GM19193 (cell line): ENCODE measurements around the gene JAML.
A peak's percentile ranks its signal among the peaks of the same experiment; 100 is the strongest.

ENCODE experiments used
- POLR2A ChIP-seq: IDR thresholded peaks from 4 replicates; pipeline ENCODE4 v1.6.1; 2011; ENCODE audit not compliant: insufficient read depth, insufficient read length; ENCODE audit errors: extremely low read depth

JAML gene

GRCh38 chr11:118224511-118225188 lies at the start of gene JAML:
Gene JAML (minus strand): TSS chr11:118225011. CDS start chr11:118214866, 10,145 bp downstream.
- no peak for TF ChIP-seq POLR2A

DNA sequence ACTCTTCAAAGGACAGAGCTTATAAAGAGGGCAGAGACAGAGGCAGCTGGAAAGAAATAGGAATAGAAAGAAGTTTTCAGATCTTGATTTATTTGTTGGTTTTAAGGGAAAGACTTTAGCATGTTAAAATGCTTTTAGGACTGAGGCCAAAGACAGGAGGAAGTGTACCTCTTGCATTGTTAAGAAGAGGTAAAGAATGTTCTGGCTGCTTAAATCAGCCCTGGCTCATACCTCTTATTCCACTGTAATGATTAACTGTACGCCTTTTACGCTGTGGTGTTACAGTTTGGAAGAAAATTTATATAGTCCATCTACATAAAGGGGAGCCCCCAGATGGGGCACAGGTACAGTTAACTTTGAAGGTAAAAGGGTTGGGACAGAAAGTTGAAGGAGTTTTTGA lies 49.4 kb upstream of the JAML start:
- no peak for TF ChIP-seq POLR2A

DNA sequence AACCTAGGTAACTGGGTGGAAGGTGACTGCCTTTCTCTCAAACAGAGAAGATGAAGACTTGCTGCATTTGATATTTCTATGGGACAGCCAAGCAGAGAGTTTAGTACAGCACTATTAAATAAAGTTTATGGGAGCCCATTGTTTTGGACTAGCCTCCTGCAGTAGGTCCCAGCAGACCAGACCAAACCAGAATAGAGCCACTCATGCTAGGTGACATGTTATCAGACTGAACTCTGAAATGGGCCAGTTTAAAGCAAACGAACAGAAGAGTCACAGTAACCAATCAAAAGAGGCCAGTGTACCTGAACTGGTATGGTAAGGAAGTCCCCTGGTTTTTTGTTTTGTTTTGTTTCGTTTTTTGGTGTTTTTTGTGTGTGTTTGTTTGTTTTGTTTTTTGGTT lies 47.2 kb upstream of the JAML start:
- no peak for TF ChIP-seq POLR2A

- no peak for TF ChIP-seq POLR2A
Measured at GRCh38 chr11:118267486-118267885, 42.7 kb upstream of the JAML start.

DNA sequence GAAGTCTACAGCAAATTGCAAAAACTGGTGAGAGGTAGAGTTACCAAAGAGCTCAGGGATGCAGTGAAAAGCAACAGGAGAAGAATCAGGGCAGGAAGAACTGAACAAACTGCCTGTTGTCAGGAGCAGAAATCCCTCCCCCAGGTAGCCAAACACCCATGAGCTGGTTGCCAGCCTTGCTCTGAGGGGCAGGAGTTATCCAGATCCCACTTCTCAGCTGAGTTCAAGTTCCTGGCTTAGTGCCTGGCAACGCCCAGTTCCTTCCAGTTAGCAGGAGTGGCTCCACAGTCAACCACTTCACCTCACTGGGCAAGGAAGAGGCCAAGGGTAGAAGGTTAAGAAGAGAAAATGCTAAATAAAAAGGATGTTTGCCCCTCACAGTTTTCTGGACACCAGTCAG lies 41.1 kb upstream of the JAML start:
- no peak for TF ChIP-seq POLR2A

DNA sequence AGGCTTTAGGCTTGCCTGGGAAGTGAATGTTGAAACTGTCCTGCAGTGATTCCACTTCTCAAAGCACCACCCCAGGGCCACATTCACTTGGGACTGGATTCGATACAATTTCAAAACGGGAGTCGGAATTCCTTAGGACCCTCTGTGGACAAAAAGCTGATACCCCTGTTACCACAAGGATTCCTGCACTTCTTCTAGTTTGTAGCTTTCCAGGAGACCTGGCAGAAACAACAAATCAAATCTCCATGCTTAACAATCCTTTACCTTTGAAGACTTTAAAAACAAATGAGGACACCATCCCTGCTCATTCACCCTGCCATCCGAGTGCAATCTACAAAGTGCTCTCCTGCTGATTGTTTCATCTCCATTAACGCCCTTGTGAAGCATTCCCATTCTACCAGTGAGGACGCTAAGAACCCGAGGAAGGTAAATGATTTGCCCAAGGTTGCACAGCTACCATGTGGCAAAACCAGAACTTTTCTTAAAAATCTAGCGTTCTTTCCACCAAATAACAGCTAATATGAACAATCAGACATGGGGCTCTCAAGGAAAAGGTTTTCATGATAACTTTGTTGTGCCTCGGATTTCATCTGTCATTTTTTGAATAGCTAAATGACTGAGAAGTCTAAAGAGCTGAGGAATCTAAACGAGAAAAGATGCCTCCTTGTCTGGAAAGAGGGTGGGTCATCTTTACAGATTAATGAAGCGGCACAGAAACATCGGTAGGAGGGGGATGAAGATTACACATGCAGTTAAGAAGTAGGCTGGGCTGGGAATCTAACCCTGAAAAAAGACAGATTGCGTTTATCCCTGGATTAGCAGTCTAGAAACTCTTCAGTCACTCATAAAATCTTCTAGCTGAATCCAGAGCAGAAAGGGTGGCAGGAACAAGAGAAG lies 40.0 kb upstream of the JAML start:
- no peak for TF ChIP-seq POLR2A

DNA sequence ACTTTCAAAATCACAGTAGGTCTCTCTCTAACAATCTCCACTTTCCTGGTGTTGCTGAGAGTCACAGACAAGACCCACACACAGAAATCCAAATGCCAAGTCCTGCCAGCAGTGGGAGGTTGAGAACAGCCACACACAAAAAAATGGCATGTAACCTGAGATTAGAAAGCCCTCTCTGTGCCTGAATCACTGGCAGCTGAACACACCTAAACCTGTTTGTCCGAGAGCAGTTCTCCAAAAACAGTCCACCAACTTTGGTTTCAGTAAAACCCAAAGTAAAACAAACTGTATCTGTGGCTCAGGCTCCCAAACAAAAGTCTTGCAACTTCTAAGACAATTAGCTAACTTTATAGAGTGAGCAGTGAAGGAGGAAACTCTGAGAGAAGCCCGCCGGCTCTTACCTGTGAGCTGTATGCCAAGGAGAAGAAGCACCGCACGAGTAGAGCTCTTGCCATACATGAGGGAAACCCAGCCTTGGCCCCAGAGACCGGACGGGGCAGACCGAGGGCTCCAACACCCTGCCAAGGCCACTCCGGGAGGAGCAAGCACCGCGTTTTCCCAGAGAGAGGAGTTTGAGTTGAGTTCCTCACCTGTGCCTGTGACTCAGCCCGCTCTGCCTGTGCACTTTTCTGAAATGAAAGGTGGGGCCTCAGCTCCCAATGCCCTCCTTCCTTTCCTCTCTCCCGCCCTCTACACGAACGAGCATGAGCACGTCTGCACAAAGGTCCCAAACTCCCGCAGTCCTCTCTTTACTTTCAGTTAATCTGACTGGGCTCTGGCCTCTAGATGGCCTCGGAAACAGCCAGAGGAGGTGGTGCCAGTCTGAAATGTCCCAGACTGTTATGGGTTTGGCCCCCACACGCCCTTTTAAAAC lies 39.1 kb upstream of the JAML start, which contains the start of gene MPZL2:
Gene MPZL2, minus strand, starts transcription at position 603 of the 874 bp plus-strand sequence. Its CDS starts 144 bp downstream, at position 459.
- no peak for TF ChIP-seq POLR2A

GRCh38 chr11:118263112-118263511 lies 38.3 kb upstream of the JAML start:
- TF ChIP-seq POLR2A, result no peak

- TF ChIP-seq POLR2A, result no peak
Measured at GRCh38 chr11:118260353-118260752, 35.5 kb upstream of the JAML start.

- TF ChIP-seq POLR2A, result no peak
Measured at GRCh38 chr11:118259138-118259537, 34.3 kb upstream of the JAML start.

- TF ChIP-seq POLR2A, result no peak
Measured at GRCh38 chr11:118258410-118258809, 33.6 kb upstream of the JAML start.

- TF ChIP-seq POLR2A, result no peak
Measured at GRCh38 chr11:118252688-118253087, 27.9 kb upstream of the JAML start.

- TF ChIP-seq POLR2A, result peak; percentile 68
Measured at GRCh38 chr11:118251858-118252652, 27.2 kb upstream of the JAML start, which contains the start of gene MPZL3. Gene MPZL3 (minus strand): TSS chr11:118252365. CDS start chr11:118252294, 71 bp downstream.

DNA sequence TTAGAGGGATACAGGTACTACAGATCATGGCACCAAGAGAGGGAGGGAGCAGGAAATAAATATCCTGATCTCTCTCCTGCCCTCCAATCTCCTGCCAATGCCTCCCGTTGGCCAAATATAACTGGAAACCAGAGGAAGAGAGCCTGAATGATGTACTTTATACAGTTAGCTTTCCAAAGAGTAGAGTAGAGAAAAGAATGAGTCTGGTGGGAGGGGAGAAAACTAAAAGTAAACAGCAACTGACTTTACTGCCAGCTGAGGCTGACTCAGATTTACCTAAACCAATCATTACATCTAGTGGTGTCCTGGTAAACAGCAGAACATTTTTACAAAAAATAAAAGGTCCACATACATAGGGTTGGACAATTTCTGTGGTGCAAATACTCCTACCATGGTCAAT lies 22.2 kb upstream of the JAML start:
- no peak for TF ChIP-seq POLR2A
